HEK293 (cell line): ENCODE data around the gene SYT13.

Experiments used
- CTCF ChIA-PET: fragments of 350-600 bp; formaldehyde crosslinking; extraction: SDS; loops from one replicate; lab custom pipeline; 2021; ENCODE audit warnings: antibody characterized with exemption; lab: Yijun Ruan, JAX
- POLR2A ChIA-PET: fragments of 300-600 bp; formaldehyde crosslinking; extraction: SDS; loops from one replicate; lab custom pipeline; 2020; ENCODE audit warnings: antibody characterized with exemption, inconsistent platforms; lab: Yijun Ruan, JAX
- H3K27ac ChIP-seq: fragments of 200-500 bp; sonication (Bioruptor generic); 2 replicates; pipeline ENCODE4 v1.5.1; 2014; ENCODE audit warnings: low read depth, low read length, control low read depth, inconsistent platforms; ENCODE audit errors: extremely low read depth
- H3K36me3 ChIP-seq, 2 experiments: fragments of 200-500 bp in 1 of 2; sonication (Bioruptor generic) in 1 of 2; 1 replicate in 1 of 2; 2 replicates in 1 of 2; pipeline ENCODE4 v1.5.1; 2014 to 2017; ENCODE audit warnings: inconsistent platforms in 2 of 2, low read length in 2 of 2; ENCODE audit not compliant: control insufficient read depth in 2 of 2, insufficient read depth in 1 of 2
- H3K4me1 ChIP-seq: fragments of 200-500 bp; sonication (Bioruptor generic); 2 replicates; pipeline ENCODE4 v1.5.1; 2014; ENCODE audit warnings: mild to moderate bottlenecking, low read length, inconsistent platforms; ENCODE audit not compliant: control insufficient read depth, insufficient read depth
- H3K4me3 ChIP-seq: 2 replicates; pipeline ENCODE4 v1.5.1; 2011; ENCODE audit warnings: low read depth, mild to moderate bottlenecking, control low read depth, low read length, moderate library complexity
- H3K9me3 ChIP-seq: fragments of 200-500 bp; sonication (Bioruptor generic); 2 replicates; pipeline ENCODE4 v1.5.1; 2014; ENCODE audit warnings: low read depth, low read length, inconsistent platforms; ENCODE audit not compliant: control insufficient read depth, insufficient read depth
- BCL11B ChIP-seq: fragments of 450-650 bp; formaldehyde crosslinking; IDR thresholded peaks from 2 replicates; pipeline ENCODE4 v1.5.1; 2016; ENCODE audit warnings: low read depth, missing biosample characterization, missing genetic modification characterization
- KLF7 ChIP-seq: fragments of 450-650 bp; formaldehyde crosslinking; IDR thresholded peaks from 2 replicates; pipeline ENCODE4 v1.5.1; 2016; ENCODE audit warnings: missing biosample characterization, missing genetic modification characterization, borderline replicate concordance
- RBAK ChIP-seq: fragments of 450-650 bp; formaldehyde crosslinking; IDR thresholded peaks from 2 replicates; pipeline ENCODE4 v1.5.1; 2016; ENCODE audit warnings: missing biosample characterization, missing genetic modification characterization
- ZFHX2 ChIP-seq: fragments of 450-650 bp; formaldehyde crosslinking; conservative IDR thresholded peaks from 2 replicates; pipeline ENCODE4 v1.5.1; 2016; ENCODE audit warnings: missing biosample characterization, missing genetic modification characterization
- ZFP69B ChIP-seq: fragments of 450-650 bp; formaldehyde crosslinking; IDR thresholded peaks from 2 replicates; pipeline ENCODE4 v1.5.1; 2016; ENCODE audit warnings: missing biosample characterization, missing genetic modification characterization
- ZNF132 ChIP-seq: fragments of 450-650 bp; formaldehyde crosslinking; IDR thresholded peaks from 2 replicates; pipeline ENCODE4 v1.5.1; 2017; ENCODE audit warnings: missing biosample characterization, missing genetic modification characterization, borderline replicate concordance
- ZNF324 ChIP-seq: fragments of 450-650 bp; formaldehyde crosslinking; IDR thresholded peaks from 2 replicates; pipeline ENCODE4 v1.5.1; 2016; ENCODE audit warnings: missing biosample characterization, missing genetic modification characterization
- ZNF560 ChIP-seq: fragments of 450-650 bp; formaldehyde crosslinking; IDR thresholded peaks from 2 replicates; pipeline ENCODE4 v1.5.1; 2017; ENCODE audit warnings: missing biosample characterization, missing genetic modification characterization, borderline replicate concordance
- ZNF600 ChIP-seq: fragments of 450-650 bp; formaldehyde crosslinking; IDR thresholded peaks from 2 replicates; pipeline ENCODE4 v1.5.1; 2016; ENCODE audit warnings: missing biosample characterization, missing genetic modification characterization
- ZNF621 ChIP-seq: fragments of 450-650 bp; formaldehyde crosslinking; IDR thresholded peaks from 2 replicates; pipeline ENCODE4 v1.5.1; 2017; ENCODE audit warnings: missing biosample characterization, missing genetic modification characterization
- ZNF624 ChIP-seq: fragments of 450-650 bp; formaldehyde crosslinking; IDR thresholded peaks from 2 replicates; pipeline ENCODE4 v1.5.1; 2017; ENCODE audit warnings: missing biosample characterization, missing genetic modification characterization
- ZNF626 ChIP-seq: fragments of 450-650 bp; sonication (Bioruptor Pico); formaldehyde crosslinking; IDR thresholded peaks from 2 replicates; pipeline ENCODE4 v1.5.1; 2018; ENCODE audit warnings: missing biosample characterization, missing genetic modification characterization, inconsistent platforms
- ZNF76 ChIP-seq: fragments of 450-650 bp; formaldehyde crosslinking; IDR thresholded peaks from 2 replicates; pipeline ENCODE4; 2016; ENCODE audit warnings: low read depth, missing biosample characterization, missing genetic modification characterization, borderline replicate concordance
- ZNF768 ChIP-seq: fragments of 450-650 bp; formaldehyde crosslinking; IDR thresholded peaks from 2 replicates; pipeline ENCODE4 v1.5.1; 2018; ENCODE audit warnings: missing biosample characterization, mild to moderate bottlenecking, missing genetic modification characterization
- TF ChIP-seq, protein P1 (sequence below): fragments of 450-650 bp; formaldehyde crosslinking; IDR thresholded peaks from 2 replicates; pipeline ENCODE4 v1.5.1; 2017; ENCODE audit warnings: missing biosample characterization, missing genetic modification characterization
- TF ChIP-seq, protein P2 (sequence below): fragments of 450-650 bp; formaldehyde crosslinking; IDR thresholded peaks from 2 replicates; pipeline ENCODE4 v1.5.1; 2017; ENCODE audit warnings: missing biosample characterization, missing genetic modification characterization
- TF ChIP-seq, protein P3 (sequence below): fragments of 450-650 bp; formaldehyde crosslinking; IDR thresholded peaks from 2 replicates; pipeline ENCODE4 v1.5.1; 2016; ENCODE audit warnings: missing biosample characterization, missing genetic modification characterization, borderline replicate concordance
- TF ChIP-seq, protein P4 (sequence below): fragments of 450-650 bp; formaldehyde crosslinking; IDR thresholded peaks from 2 replicates; pipeline ENCODE4 v1.5.1; 2016; ENCODE audit warnings: missing biosample characterization, missing genetic modification characterization, low read depth
- TF ChIP-seq, protein P5 (sequence below): fragments of 450-650 bp; formaldehyde crosslinking; IDR thresholded peaks from 2 replicates; pipeline ENCODE4 v1.5.1; 2016; ENCODE audit warnings: missing biosample characterization, missing genetic modification characterization
- TF ChIP-seq, protein P6 (sequence below): fragments of 450-650 bp; formaldehyde crosslinking; IDR thresholded peaks from 2 replicates; pipeline ENCODE4 v1.5.0; 2017; ENCODE audit warnings: missing biosample characterization, missing genetic modification characterization, borderline replicate concordance

SYT13 gene

DNA sequence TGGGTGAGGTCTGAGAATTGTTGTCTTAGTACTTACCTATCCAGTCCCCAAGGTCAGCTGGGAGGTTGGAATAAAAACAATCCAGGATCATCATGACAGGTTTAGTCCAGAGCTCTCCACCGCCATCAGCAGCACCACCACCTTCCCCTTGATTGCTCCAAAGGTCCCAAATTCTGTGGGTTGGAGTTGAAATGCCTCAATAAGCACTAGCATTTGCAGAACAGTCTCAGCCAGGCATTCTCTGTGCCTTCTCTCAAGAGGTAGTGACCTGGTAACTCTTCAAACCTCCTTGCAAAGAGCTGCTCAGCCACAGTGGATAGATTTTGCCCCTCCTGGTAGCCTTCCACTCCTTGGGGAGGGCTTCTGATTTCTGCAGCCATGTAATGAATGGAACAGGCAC lies 70.1 kb downstream of the SYT13 start (continued):
- TF ChIP-seq, protein P1, sequence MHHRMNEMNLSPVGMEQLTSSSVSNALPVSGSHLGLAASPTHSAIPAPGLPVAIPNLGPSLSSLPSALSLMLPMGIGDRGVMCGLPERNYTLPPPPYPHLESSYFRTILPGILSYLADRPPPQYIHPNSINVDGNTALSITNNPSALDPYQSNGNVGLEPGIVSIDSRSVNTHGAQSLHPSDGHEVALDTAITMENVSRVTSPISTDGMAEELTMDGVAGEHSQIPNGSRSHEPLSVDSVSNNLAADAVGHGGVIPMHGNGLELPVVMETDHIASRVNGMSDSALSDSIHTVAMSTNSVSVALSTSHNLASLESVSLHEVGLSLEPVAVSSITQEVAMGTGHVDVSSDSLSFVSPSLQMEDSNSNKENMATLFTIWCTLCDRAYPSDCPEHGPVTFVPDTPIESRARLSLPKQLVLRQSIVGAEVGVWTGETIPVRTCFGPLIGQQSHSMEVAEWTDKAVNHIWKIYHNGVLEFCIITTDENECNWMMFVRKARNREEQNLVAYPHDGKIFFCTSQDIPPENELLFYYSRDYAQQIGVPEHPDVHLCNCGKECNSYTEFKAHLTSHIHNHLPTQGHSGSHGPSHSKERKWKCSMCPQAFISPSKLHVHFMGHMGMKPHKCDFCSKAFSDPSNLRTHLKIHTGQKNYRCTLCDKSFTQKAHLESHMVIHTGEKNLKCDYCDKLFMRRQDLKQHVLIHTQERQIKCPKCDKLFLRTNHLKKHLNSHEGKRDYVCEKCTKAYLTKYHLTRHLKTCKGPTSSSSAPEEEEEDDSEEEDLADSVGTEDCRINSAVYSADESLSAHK = no peak
- TF ChIP-seq ZNF560 (tag by site-specific recombination) = no peak
- no peak for TF ChIP-seq ZNF132
- TF ChIP-seq, protein P2, sequence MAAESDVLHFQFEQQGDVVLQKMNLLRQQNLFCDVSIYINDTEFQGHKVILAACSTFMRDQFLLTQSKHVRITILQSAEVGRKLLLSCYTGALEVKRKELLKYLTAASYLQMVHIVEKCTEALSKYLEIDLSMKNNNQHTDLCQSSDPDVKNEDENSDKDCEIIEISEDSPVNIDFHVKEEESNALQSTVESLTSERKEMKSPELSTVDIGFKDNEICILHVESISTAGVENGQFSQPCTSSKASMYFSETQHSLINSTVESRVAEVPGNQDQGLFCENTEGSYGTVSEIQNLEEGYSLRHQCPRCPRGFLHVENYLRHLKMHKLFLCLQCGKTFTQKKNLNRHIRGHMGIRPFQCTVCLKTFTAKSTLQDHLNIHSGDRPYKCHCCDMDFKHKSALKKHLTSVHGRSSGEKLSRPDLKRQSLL (tag by site-specific recombination) = no peak
- TF ChIP-seq ZNF626 (tag by site-specific recombination) = no peak

DNA sequence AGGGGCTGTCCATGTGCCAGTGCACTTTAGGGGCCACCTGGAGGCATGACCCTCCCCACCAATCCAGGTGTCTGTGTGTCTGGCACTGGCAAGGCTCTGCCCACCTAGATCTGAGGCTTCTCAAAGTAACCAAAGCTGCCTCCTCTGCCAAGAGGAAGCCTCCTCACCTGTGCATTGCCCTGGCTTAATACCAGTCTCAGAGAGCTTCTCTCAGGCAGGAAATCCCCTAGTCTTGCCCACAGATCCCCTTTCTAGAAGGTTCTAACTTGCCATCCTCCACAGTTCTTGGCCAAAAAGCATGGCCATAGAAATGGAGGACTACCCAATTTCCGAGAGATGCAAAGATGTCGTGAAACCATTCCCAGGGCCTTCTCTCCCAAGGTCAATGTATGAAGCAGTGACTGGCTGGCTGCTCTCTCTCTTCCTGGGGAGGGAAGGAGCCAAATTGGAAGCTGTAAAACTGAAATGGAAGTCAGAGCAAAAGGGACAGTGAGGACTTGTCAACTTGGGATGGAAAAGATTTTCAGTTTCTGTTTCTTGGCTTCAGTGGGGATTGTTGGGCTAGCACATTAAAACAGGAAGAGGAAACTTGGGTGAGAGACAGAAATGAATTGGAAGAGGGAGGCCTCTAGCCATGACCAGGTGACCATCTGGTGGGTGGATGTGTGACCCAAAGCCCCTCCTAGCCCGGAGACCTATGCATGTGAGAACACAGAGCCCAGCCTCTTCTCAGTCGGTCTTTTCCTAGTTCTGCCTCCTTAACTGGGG lies 70.9 kb downstream of the SYT13 start:
- CTCF ChIA-PET = interaction anchor here (0.7 to 2.1 kb wide), 4 partner anchors 37 to 112 kb away, joined by 3 to 9 read pairs (median 6); no protein-coding TSS in a partner anchor
- POLR2A ChIA-PET = no interaction called here
- H3K4me3 ChIP-seq = no peak overlapping the region
- H3K4me1 ChIP-seq = no peaks in the 10 kb centered on the region
- H3K9me3 ChIP-seq = no peaks in the 10 kb centered on the region
- H3K36me3 ChIP-seq = peaks cover 0 to 4% of the 10 kb centered on the region in 2 experiments; a peak in 1 of 3 replicates
- TF ChIP-seq RBAK (tag by site-specific recombination) (no peak), ZFP69B (tag by site-specific recombination) (no peak), ZFHX2 (tag by site-specific recombination) (no peak), ZNF324 (tag by site-specific recombination) (no peak), ZNF621 (tag by site-specific recombination) (no peak), ZNF600 (tag by site-specific recombination) (no peak), ZNF624 (no peak), ZNF768 (tag by site-specific recombination) (no peak), BCL11B (tag by site-specific recombination) (no peak), KLF7 (tag by site-specific recombination) (no peak), ZNF76 (tag by site-specific recombination) (no peak)
- TF ChIP-seq, protein P3, sequence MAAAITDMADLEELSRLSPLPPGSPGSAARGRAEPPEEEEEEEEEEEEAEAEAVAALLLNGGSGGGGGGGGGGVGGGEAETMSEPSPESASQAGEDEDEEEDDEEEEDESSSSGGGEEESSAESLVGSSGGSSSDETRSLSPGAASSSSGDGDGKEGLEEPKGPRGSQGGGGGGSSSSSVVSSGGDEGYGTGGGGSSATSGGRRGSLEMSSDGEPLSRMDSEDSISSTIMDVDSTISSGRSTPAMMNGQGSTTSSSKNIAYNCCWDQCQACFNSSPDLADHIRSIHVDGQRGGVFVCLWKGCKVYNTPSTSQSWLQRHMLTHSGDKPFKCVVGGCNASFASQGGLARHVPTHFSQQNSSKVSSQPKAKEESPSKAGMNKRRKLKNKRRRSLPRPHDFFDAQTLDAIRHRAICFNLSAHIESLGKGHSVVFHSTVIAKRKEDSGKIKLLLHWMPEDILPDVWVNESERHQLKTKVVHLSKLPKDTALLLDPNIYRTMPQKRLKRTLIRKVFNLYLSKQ = no peak
- TF ChIP-seq, protein P4, sequence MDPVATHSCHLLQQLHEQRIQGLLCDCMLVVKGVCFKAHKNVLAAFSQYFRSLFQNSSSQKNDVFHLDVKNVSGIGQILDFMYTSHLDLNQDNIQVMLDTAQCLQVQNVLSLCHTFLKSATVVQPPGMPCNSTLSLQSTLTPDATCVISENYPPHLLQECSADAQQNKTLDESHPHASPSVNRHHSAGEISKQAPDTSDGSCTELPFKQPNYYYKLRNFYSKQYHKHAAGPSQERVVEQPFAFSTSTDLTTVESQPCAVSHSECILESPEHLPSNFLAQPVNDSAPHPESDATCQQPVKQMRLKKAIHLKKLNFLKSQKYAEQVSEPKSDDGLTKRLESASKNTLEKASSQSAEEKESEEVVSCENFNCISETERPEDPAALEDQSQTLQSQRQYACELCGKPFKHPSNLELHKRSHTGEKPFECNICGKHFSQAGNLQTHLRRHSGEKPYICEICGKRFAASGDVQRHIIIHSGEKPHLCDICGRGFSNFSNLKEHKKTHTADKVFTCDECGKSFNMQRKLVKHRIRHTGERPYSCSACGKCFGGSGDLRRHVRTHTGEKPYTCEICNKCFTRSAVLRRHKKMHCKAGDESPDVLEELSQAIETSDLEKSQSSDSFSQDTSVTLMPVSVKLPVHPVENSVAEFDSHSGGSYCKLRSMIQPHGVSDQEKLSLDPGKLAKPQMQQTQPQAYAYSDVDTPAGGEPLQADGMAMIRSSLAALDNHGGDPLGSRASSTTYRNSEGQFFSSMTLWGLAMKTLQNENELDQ (tag by site-specific recombination) = no peak
- TF ChIP-seq, protein P5, sequence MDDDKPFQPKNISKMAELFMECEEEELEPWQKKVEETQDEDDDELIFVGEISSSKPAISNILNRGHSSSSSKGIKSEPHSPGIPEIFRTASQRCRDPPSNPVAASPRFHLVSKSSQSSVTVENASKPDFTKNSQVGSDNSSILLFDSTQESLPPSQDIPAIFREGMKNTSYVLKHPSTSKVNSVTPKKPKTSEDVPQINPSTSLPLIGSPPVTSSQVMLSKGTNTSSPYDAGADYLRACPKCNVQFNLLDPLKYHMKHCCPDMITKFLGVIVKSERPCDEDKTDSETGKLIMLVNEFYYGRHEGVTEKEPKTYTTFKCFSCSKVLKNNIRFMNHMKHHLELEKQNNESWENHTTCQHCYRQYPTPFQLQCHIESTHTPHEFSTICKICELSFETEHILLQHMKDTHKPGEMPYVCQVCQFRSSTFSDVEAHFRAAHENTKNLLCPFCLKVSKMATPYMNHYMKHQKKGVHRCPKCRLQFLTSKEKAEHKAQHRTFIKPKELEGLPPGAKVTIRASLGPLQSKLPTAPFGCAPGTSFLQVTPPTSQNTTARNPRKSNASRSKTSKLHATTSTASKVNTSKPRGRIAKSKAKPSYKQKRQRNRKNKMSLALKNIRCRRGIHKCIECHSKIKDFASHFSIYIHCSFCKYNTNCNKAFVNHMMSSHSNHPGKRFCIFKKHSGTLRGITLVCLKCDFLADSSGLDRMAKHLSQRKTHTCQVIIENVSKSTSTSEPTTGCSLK = no peak
- TF ChIP-seq, protein P6, sequence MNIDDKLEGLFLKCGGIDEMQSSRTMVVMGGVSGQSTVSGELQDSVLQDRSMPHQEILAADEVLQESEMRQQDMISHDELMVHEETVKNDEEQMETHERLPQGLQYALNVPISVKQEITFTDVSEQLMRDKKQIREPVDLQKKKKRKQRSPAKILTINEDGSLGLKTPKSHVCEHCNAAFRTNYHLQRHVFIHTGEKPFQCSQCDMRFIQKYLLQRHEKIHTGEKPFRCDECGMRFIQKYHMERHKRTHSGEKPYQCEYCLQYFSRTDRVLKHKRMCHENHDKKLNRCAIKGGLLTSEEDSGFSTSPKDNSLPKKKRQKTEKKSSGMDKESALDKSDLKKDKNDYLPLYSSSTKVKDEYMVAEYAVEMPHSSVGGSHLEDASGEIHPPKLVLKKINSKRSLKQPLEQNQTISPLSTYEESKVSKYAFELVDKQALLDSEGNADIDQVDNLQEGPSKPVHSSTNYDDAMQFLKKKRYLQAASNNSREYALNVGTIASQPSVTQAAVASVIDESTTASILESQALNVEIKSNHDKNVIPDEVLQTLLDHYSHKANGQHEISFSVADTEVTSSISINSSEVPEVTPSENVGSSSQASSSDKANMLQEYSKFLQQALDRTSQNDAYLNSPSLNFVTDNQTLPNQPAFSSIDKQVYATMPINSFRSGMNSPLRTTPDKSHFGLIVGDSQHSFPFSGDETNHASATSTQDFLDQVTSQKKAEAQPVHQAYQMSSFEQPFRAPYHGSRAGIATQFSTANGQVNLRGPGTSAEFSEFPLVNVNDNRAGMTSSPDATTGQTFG (tag by site-specific recombination) = no peak
- H3K27ac ChIP-seq = no peak overlapping the region
